Panc1 (cell line): ENCODE measurements around the gene XXYLT1. TPM values are rescaled to one million over a fixed set of nuclear protein-coding genes. Genes with fewer than 3 reads are reported as not detected.

ENCODE experiments used
- ATAC-seq: fragments of 200-7000 bp; cut with Tn5 transposase; 2 replicates; pipeline ENCODE4 v1.9.1; 2020; ENCODE audit warnings: mild to moderate bottlenecking, moderate library complexity
- BruUV-seq: library from RNA; stranded (reverse); fragments of 400-500 nt; replicated peaks from 2 replicates; lab custom pipeline; 2021; lab: Mats Ljungman, UMichigan
- CTCF ChIA-PET: fragments of 300-600 bp; sonication (Branson Sonifier 250); formaldehyde crosslinking; loops from one replicate; lab custom pipeline; 2022; ENCODE audit warnings: antibody characterized with exemption; lab: Charles Lee
- POLR2A ChIA-PET: fragments of 300-600 bp; sonication (Branson Sonifier 250); formaldehyde crosslinking; loops from one replicate; lab custom pipeline; 2022; ENCODE audit warnings: antibody characterized with exemption; lab: Charles Lee
- DNase-seq: peaks from one replicate; pipeline ENCODE4 v3.0.0-alpha.2; 2010; ENCODE audit warnings: low read depth, low spot score
- H3K27ac ChIP-seq: 2 replicates; pipeline ENCODE4 v1.5.1; 2011; ENCODE audit warnings: mild to moderate bottlenecking, low read length, inconsistent platforms
- H3K27me3 ChIP-seq: fragments of 200-500 bp; sonication (Bioruptor generic); 2 replicates; pipeline ENCODE4 v1.6.0; 2014; ENCODE audit warnings: low read length, inconsistent platforms; ENCODE audit not compliant: control insufficient read depth, insufficient read depth
- H3K36me3 ChIP-seq: fragments of 200-500 bp; sonication (Bioruptor generic); 2 replicates; pipeline ENCODE4 v1.5.1; 2014; ENCODE audit warnings: inconsistent platforms, mild to moderate bottlenecking, low read length, moderate library complexity; ENCODE audit not compliant: control insufficient read depth, insufficient read depth
- H3K4me1 ChIP-seq: 2 replicates; pipeline ENCODE4 v1.5.1; 2011; ENCODE audit warnings: inconsistent platforms, mild to moderate bottlenecking, low read length, moderate library complexity; ENCODE audit not compliant: control insufficient read depth, insufficient read depth
- H3K4me3 ChIP-seq, 2 experiments: 2 replicates each; pipeline ENCODE4 v1.5.1; 2011 to 2012; ENCODE audit warnings: low read depth in 2 of 2, low read length in 2 of 2, mild to moderate bottlenecking in 2 of 2, inconsistent platforms in 1 of 2, moderate library complexity in 1 of 2
- H3K9me3 ChIP-seq: fragments of 200-500 bp; sonication (Bioruptor generic); 2 replicates; pipeline ENCODE4 v1.5.1; 2014; ENCODE audit warnings: low read depth, mild to moderate bottlenecking, inconsistent platforms, low read length, moderate library complexity; ENCODE audit not compliant: control insufficient read depth, insufficient read depth
- POLR2AphosphoS5 ChIP-seq: IDR thresholded peaks from 2 replicates; pipeline ENCODE4 v1.6.1; 2012; ENCODE audit warnings: mild to moderate bottlenecking, low read depth, low read length, moderate library complexity
- SIN3A ChIP-seq: IDR thresholded peaks from 2 replicates; pipeline ENCODE4 v1.6.1; 2012; ENCODE audit warnings: low read depth, mild to moderate bottlenecking, low read length, moderate library complexity, borderline replicate concordance; ENCODE audit not compliant: insufficient read depth
- TCF7L2 ChIP-seq: IDR thresholded peaks from 2 replicates; pipeline ENCODE4 v1.6.1; 2011; ENCODE audit warnings: mild to moderate bottlenecking, low read depth, low read length, inconsistent platforms
- in situ Hi-C: cut with HindIII; loops from 2 replicates; pipeline ENCODE4 v1.10.0; 2016; ENCODE audit warnings: low sequenced_read_pairs, low pct_unique_long_range_greater_than_20kb
- intact Hi-C: fragments of 100-400 bp; cut with micrococcal nuclease; formaldehyde crosslinking; loops from one replicate; pipeline ENCODE4 v1.10.0; 2022; ENCODE audit not compliant: unreplicated experiment
- total RNA-seq: library from RNA; stranded (reverse); gene quantifications from one replicate; pipeline ENCODE4 v1.2.1, GENCODE V29; 2021; ENCODE audit not compliant: unreplicated experiment
- TF ChIP-seq, protein P1 (sequence below), 2 experiments: IDR thresholded peaks; 2 replicates each; pipeline ENCODE4 v1.6.1; 2011 to 2012; ENCODE audit warnings: low read depth in 2 of 2, control low read depth in 1 of 2, low read length in 1 of 2, mild to moderate bottlenecking in 1 of 2, moderate library complexity in 1 of 2; ENCODE audit not compliant: insufficient read depth in 1 of 2
- TF ChIP-seq, protein P2 (sequence below): fragments of 450-650 bp; IDR thresholded peaks from 2 replicates; pipeline ENCODE4 v1.5.1; 2017; ENCODE audit warnings: mild to moderate bottlenecking

Gene XXYLT1
- total RNA-seq, 1 experiment from 2014 or later, result 26.0 TPM

- POLR2A ChIA-PET, result no interaction called here
- in situ Hi-C loops, result no loop called here
- no TSS peak for BruUV-seq
- Histone ChIP-seq H3K27me3 (no peaks in the 10 kb centered on the region), H3K9me3 (no peaks in the 10 kb centered on the region), H3K4me1 (no peaks in the 10 kb centered on the region), H3K27ac (no peak overlapping the region), H3K36me3 (no peaks in the 10 kb centered on the region), H3K4me3 (no peak overlapping the region)
- no peak for ATAC-seq
- intact Hi-C loops, result no loop called here
- TF ChIP-seq TCF7L2 (no peak), POLR2AphosphoS5 (no peak), SIN3A (no peak)
- TF ChIP-seq, protein P1, sequence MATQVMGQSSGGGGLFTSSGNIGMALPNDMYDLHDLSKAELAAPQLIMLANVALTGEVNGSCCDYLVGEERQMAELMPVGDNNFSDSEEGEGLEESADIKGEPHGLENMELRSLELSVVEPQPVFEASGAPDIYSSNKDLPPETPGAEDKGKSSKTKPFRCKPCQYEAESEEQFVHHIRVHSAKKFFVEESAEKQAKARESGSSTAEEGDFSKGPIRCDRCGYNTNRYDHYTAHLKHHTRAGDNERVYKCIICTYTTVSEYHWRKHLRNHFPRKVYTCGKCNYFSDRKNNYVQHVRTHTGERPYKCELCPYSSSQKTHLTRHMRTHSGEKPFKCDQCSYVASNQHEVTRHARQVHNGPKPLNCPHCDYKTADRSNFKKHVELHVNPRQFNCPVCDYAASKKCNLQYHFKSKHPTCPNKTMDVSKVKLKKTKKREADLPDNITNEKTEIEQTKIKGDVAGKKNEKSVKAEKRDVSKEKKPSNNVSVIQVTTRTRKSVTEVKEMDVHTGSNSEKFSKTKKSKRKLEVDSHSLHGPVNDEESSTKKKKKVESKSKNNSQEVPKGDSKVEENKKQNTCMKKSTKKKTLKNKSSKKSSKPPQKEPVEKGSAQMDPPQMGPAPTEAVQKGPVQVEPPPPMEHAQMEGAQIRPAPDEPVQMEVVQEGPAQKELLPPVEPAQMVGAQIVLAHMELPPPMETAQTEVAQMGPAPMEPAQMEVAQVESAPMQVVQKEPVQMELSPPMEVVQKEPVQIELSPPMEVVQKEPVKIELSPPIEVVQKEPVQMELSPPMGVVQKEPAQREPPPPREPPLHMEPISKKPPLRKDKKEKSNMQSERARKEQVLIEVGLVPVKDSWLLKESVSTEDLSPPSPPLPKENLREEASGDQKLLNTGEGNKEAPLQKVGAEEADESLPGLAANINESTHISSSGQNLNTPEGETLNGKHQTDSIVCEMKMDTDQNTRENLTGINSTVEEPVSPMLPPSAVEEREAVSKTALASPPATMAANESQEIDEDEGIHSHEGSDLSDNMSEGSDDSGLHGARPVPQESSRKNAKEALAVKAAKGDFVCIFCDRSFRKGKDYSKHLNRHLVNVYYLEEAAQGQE (IDR thresholded peaks at IDR 0.05; ENCODE audit: insufficient read depth in 1 of 2, low read depth in 2 of 2, low read length in 1 of 2), result no peak
- TF ChIP-seq, protein P2, sequence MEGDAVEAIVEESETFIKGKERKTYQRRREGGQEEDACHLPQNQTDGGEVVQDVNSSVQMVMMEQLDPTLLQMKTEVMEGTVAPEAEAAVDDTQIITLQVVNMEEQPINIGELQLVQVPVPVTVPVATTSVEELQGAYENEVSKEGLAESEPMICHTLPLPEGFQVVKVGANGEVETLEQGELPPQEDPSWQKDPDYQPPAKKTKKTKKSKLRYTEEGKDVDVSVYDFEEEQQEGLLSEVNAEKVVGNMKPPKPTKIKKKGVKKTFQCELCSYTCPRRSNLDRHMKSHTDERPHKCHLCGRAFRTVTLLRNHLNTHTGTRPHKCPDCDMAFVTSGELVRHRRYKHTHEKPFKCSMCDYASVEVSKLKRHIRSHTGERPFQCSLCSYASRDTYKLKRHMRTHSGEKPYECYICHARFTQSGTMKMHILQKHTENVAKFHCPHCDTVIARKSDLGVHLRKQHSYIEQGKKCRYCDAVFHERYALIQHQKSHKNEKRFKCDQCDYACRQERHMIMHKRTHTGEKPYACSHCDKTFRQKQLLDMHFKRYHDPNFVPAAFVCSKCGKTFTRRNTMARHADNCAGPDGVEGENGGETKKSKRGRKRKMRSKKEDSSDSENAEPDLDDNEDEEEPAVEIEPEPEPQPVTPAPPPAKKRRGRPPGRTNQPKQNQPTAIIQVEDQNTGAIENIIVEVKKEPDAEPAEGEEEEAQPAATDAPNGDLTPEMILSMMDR, result no peak
- DNase-seq, result no peak
- CTCF ChIA-PET, result interaction anchor here (0.6 kb wide), 1 partner anchor 9 kb away, joined by 3 read pairs; no protein-coding TSS in a partner anchor
These were observed 101.8 kb downstream of the XXYLT1 start for GRCh38 chr3:195169011-195169649.

GRCh38 chr3:195168009-195168762 lies 102.8 kb downstream of the XXYLT1 start:
- no peak for DNase-seq
- ATAC-seq, result no peak
- Histone ChIP-seq H3K27me3 (no peaks in the 10 kb centered on the region), H3K36me3 (no peaks in the 10 kb centered on the region), H3K4me1 (no peaks in the 10 kb centered on the region), H3K9me3 (no peaks in the 10 kb centered on the region), H3K27ac (no peak overlapping the region), H3K4me3 (no peak overlapping the region)
- BruUV-seq, result no TSS peak
- POLR2A ChIA-PET, result no interaction called here
- CTCF ChIA-PET, result no interaction called here
- in situ Hi-C loops, result no loop called here
- TF ChIP-seq SIN3A (no peak), TCF7L2 (no peak), POLR2AphosphoS5 (no peak)
- TF ChIP-seq, protein P2, result no peak
- intact Hi-C loops, result no loop called here
